Fibroblast of the aortic adventitia (primary cell): ENCODE data around the gene PDS5B. TPM values are rescaled to one million over a fixed set of nuclear protein-coding genes. Genes with fewer than 3 reads are reported as not detected.

Source experiments
- DNase-seq: peaks from one replicate; pipeline ENCODE4 v3.0.0-alpha.2; 2010; ENCODE audit warnings: low read depth
- H3K4me3 ChIP-seq: 2 replicates; pipeline ENCODE4 v1.5.1; 2011; ENCODE audit warnings: low read depth, mild to moderate bottlenecking, control low read depth, low read length, moderate library complexity
- total RNA-seq: library from RNA; depleted of rRNA; stranded (reverse); fragments of >200 nt; gene quantifications from 2 replicates; pipeline ENCODE4 v1.2.3, GENCODE V29; 2012; ENCODE audit warnings: low replicate concordance
- TF ChIP-seq, protein P1 (sequence below): IDR thresholded peaks from 2 replicates; pipeline ENCODE4 v1.5.1; 2011; ENCODE audit warnings: mild to moderate bottlenecking, low read length, control low read depth, inconsistent platforms; ENCODE audit not compliant: insufficient read depth

The PDS5B gene
- total RNA-seq, 1 donor, result 46.5 TPM

DNA sequence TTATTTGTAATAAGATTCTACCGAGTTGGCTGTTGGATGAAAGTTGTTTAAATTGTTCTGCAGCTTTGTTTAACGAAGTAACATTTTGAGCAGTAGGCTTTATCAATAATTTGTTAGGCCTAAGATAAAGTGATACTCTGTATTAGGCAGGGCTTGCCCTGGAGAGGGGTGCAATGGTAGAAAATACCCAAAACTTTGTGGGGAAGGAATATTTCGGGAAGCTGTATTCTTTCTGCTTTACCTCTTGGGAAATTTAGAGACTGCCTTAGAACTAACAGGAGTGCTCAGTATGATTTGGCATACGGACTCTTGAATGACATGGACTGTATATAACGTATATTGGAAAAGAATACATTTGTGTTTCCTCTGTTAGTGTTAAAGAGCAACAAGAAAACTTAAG is 2.5 kb downstream of the PDS5B start:
- TF ChIP-seq, protein P1, sequence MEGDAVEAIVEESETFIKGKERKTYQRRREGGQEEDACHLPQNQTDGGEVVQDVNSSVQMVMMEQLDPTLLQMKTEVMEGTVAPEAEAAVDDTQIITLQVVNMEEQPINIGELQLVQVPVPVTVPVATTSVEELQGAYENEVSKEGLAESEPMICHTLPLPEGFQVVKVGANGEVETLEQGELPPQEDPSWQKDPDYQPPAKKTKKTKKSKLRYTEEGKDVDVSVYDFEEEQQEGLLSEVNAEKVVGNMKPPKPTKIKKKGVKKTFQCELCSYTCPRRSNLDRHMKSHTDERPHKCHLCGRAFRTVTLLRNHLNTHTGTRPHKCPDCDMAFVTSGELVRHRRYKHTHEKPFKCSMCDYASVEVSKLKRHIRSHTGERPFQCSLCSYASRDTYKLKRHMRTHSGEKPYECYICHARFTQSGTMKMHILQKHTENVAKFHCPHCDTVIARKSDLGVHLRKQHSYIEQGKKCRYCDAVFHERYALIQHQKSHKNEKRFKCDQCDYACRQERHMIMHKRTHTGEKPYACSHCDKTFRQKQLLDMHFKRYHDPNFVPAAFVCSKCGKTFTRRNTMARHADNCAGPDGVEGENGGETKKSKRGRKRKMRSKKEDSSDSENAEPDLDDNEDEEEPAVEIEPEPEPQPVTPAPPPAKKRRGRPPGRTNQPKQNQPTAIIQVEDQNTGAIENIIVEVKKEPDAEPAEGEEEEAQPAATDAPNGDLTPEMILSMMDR, result no peak
- peak; percentile 31 for DNase-seq
- peak overlapping the region; percentile 81 for H3K4me3 ChIP-seq

DNA sequence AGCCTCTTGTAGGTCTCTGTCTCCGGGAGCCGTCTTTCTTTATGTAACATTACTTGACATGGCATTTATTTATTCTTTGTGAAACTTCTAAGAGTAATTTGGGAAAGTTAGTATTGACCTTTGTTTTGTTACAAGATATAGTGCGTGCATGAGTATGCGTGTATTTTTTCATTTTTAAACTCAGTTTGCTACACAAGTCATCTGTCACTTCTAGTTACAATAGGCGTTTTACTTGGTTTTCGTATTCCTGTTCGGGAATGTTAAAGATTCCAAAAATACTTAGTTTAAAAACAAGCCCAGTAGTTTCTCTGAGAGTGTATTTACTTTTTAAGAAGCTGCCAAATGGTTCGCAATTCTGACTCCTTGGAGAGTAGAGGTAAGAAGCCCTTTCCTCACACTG is 3.2 kb downstream of the PDS5B start:
- DNase-seq, result peak; percentile 45
- TF ChIP-seq, protein P1, result no peak
- H3K4me3 ChIP-seq, result peak overlapping the region; percentile 81

DNA sequence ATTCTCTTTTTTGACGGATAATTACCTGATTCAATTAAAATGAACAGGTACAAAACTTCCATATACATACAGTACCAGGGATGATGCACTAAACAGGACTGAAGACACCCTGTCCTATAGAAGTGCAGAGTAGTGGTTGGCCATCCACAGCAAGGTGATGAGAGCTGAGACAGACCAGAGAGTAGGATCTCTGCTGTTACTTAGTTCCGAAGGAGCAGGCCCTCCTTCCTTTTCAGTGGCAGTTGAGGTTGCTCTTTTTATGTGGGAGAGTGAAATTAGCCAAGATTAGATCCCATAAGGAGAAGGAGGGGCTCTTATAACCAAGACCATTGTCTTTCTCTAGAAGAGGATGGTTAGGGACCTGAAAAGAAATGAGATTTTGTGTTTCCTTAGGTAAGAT is 4.0 kb downstream of the PDS5B start:
- TF ChIP-seq, protein P1, result no peak
- peak overlapping the region; percentile 0 for H3K4me3 ChIP-seq
- peak; percentile 44 for DNase-seq

DNA sequence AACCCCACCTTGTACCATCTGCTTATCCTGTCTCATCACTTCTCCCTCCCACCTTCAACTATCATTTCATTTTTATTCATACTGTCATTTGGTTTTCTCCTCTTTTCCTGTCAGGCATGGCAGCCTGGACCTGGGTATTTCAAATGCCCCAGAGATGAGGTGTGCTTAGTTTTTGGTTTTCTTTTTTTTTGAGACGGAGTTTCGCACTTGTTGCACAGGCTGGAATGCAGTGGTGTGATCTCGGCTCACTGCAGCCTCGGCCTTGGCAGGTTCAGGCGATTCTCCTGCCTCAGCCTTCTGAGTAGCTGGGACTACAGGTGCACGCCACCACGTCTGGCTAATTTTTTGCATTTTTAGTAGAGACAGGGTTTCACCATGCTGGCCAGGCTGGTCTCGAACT is 5.8 kb downstream of the PDS5B start:
- TF ChIP-seq, protein P1, result no peak
- no peak overlapping the region for H3K4me3 ChIP-seq
- no peak for DNase-seq

DNA sequence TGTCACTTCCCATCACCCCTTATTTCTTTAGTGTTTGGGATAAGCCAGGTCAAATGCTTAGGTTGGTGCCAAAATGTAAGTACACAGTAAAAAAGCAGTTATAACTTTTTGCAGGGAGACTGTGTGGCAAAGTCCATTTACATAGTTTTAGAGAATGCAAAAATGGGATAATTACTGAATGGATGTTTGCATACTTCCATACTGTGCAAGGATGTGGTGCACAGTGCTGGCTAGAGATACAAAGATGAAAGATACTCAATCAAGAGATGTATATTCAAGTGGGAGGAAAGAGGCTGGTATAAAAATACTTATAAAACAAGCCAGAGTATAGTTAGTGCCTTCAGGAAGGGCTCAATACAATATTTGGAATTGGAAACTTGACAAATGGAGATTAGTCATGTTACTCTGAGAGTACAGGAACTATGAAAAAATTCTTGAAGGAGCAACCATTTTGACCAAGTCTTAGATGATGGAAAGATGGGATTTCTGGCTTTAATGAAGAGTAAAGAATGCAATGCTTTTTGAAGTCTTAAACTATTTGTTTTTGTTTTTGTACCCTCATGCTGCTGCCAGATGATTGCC is 8.0 kb downstream of the PDS5B start:
- peak; percentile 49 for DNase-seq

DNA sequence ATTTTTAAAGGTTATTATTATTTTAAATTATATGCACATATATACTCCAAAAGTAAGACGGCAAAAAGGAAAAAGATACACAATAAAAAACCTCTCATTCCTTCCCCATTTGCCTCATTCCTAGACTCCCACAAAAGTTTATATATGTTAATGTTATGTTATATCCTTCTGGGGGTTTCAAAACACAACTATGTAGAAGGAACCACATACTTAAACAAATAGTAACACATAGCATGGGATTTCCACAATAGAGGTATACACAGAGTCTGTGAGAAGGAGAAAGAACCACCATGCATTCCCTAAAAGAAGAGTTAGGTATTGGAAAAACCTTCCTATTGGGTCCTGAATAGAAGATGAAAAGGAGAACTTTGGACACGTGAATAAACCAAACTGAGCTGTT is 9.1 kb downstream of the PDS5B start:
- TF ChIP-seq, protein P1, result no peak
- DNase-seq, result no peak

More for the DNA sequence above, 8.0 kb downstream of the PDS5B start:
- H3K4me3 ChIP-seq, result no peak overlapping the region
- TF ChIP-seq, protein P1, result no peak

DNA sequence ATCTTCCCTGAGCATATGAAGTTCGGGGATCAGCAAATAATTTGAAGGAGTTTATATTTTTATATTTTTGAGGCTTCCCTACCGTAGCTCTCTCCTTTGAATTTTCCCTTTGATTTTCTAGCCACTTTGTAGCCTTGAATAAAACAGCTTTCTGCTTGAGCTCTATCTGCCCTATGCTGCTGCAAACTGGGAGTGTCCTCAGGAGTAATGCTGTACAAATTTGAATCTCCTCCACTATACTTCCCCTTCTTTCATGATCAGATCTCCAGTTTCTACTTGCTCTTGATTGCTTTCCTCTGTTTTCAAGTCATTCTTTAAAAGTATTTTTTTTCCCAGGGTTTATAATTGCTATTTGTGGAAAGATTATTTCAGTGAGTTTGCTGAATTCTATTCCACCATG is 14.6 kb downstream of the PDS5B start:
- DNase-seq, result no peak
- H3K4me3 ChIP-seq, result no peak overlapping the region
- TF ChIP-seq, protein P1, result no peak

More for the DNA sequence above, 9.1 kb downstream of the PDS5B start:
- no peak overlapping the region for H3K4me3 ChIP-seq
